ENCODE results near the gene PVRIG. TPM values are rescaled to one million over a fixed set of nuclear protein-coding genes. Genes with fewer than 3 reads are reported as not detected.
"Not testable (repeated sequence)": the region's sequence is repeated elsewhere in the genome, so short reads cannot be mapped to it uniquely, and the experiment has no call there.

PVRIG gene
- total and polyA plus RNA-seq, 2 experiments from 2014 or later, result 1.4 TPM; not detected in 1

GRCh38 chr7:100215895-100216294, 3.9 kb upstream of the PVRIG start:
- Histone ChIP-seq H3K4me1 (ENCODE audit: insufficient read depth) (no peaks in the 10 kb centered on the region), H3K27me3 (peaks cover 6% of the 10 kb centered on the region), H4K20me1 (ENCODE audit: insufficient read depth, poor library complexity, severe bottlenecking) (no peaks in the 10 kb centered on the region), H3K36me3 (replicated peaks; ENCODE audit: insufficient read depth, low read depth) (no peaks in the 10 kb centered on the region), H2AFZ (no peak overlapping the region), H3K27ac (no peak overlapping the region), H3K9me3 (ENCODE audit: low read depth) (no peaks in the 10 kb centered on the region), H3K4me3 (no peak overlapping the region), H3K4me2 (no peak overlapping the region), H3K79me2 (no peaks in the 10 kb centered on the region), H3K9me2 (replicated peaks; ENCODE audit: insufficient read depth) (no peaks in the 10 kb centered on the region)
- DNase-seq (ENCODE audit: low spot score), result no peak
- TF ChIP-seq EZH2phosphoT487 (IDR thresholded peaks at IDR 0.05; ENCODE audit: low read depth, severe bottlenecking, unreplicated experiment) (no peak), EZH2 (IDR thresholded peaks at IDR 0.05; ENCODE audit: borderline replicate concordance) (no peak), CTCF (IDR thresholded peaks at IDR 0.05; ENCODE audit: poor library complexity) (no peak)
- 88% methylated on average over 6 of the region's 6 CpGs for WGBS (ENCODE audit: low lambda C conversion rate, missing lambda C conversion rate)

GRCh38 chr7:100217934-100218333, 1.8 kb upstream of the PVRIG start:
- not testable (repeated sequence) for H3K9me2 ChIP-seq (replicated peaks; ENCODE audit: insufficient read depth); DNase-seq (ENCODE audit: low spot score)

GRCh38 chr7:100219271-100219737, 445 bp upstream of the PVRIG start:
- Histone ChIP-seq H3K4me1 (ENCODE audit: insufficient read depth) (no peaks in the 10 kb centered on the region), H3K27me3 (no peaks in the 10 kb centered on the region), H2AFZ (no peak overlapping the region), H4K20me1 (ENCODE audit: insufficient read depth, poor library complexity, severe bottlenecking) (no peaks in the 10 kb centered on the region), H3K79me2 (no peaks in the 10 kb centered on the region), H3K4me2 (no peak overlapping the region), H3K9me3 (ENCODE audit: low read depth) (no peaks in the 10 kb centered on the region), H3K27ac (no peak overlapping the region), H3K36me3 (replicated peaks; ENCODE audit: insufficient read depth, low read depth) (no peaks in the 10 kb centered on the region), H3K4me3 (no peak overlapping the region), H3K9me2 (replicated peaks; ENCODE audit: insufficient read depth) (no peaks in the 10 kb centered on the region)
- TF ChIP-seq CTCF (IDR thresholded peaks at IDR 0.05; ENCODE audit: poor library complexity) (no peak), EZH2 (IDR thresholded peaks at IDR 0.05; ENCODE audit: borderline replicate concordance) (no peak), EZH2phosphoT487 (IDR thresholded peaks at IDR 0.05; ENCODE audit: low read depth, severe bottlenecking, unreplicated experiment) (no peak)
- 93% methylated on average over 10 of the region's 10 CpGs for WGBS (ENCODE audit: low lambda C conversion rate, missing lambda C conversion rate)
- no peak for DNase-seq (ENCODE audit: low spot score)

More at GRCh38 chr7:100217934-100218333, 1.8 kb upstream of the PVRIG start:
- H3K4me3 ChIP-seq; H3K27me3 ChIP-seq; H2AFZ ChIP-seq; H3K79me2 ChIP-seq; H3K9me3 ChIP-seq (ENCODE audit: low read depth); H3K4me1 ChIP-seq (ENCODE audit: insufficient read depth); H3K36me3 ChIP-seq (replicated peaks; ENCODE audit: insufficient read depth, low read depth); H4K20me1 ChIP-seq (ENCODE audit: insufficient read depth, poor library complexity, severe bottlenecking); H3K4me2 ChIP-seq; H3K27ac ChIP-seq: not testable (repeated sequence)
- 0% methylated on average over 1 of the region's 5 CpGs for WGBS (ENCODE audit: low lambda C conversion rate, missing lambda C conversion rate)
- TF ChIP-seq CTCF (IDR thresholded peaks at IDR 0.05; ENCODE audit: poor library complexity), result peak; percentile 54
